ENCODE data around the gene ZBTB7B. TPM values are rescaled to one million over a fixed set of nuclear protein-coding genes. Genes with fewer than 3 reads are reported as not detected.

ZBTB7B gene
- total and polyA plus RNA-seq, 9 of the 15 experiments (the other 6 are each of a cell fraction or from before 2014, with no cell fraction given) = 0.04 to 46.5 (median 15.2) TPM

- TF ChIP-seq HNRNPLL (IDR thresholded peaks at IDR 0.05; ENCODE audit: low read depth, low read length, poor library complexity, severe bottlenecking) (no peak), CHD2 (IDR thresholded peaks at IDR 0.05; ENCODE audit: low read depth, low read length) (peak; percentile 71), TRIM24 (IDR thresholded peaks at IDR 0.05) (peak; percentile 36 to 75; a peak in 3 of 4 replicates), ZBTB9 (CRISPR knock-in tag; IDR thresholded peaks at IDR 0.05) (peak; percentile 50; the same call in 1 of the 2 replicates), GMEB1 (CRISPR knock-in tag; IDR thresholded peaks at IDR 0.05) (0 out of 2 replicates have a peak, but pooled peaks have one; percentile 10), RBM25 (IDR thresholded peaks at IDR 0.05; ENCODE audit: low read depth, low read length, severe bottlenecking) (no peak), ZNF3 (CRISPR knock-in tag; IDR thresholded peaks at IDR 0.05) (no peak), CBFB (CRISPR knock-in tag; IDR thresholded peaks at IDR 0.05) (no peak), SNRNP70 (optimal IDR thresholded peaks at IDR 0.05; ENCODE audit: low read depth, low read length) (no peak), POLR2A (conservative IDR thresholded peaks at IDR 0.05) (0 out of 2 replicates have a peak, but pooled peaks have one; percentile 56), JUN (IDR thresholded peaks at IDR 0.05; ENCODE audit: borderline replicate concordance, low read depth, low read length) (peak; percentile 11; the same call in 1 of the 2 replicates), JUN (CRISPR knock-in tag; IDR thresholded peaks at IDR 0.05; ENCODE audit: borderline replicate concordance) (no peak), FOXP1 (CRISPR knock-in tag; IDR thresholded peaks at IDR 0.05) (no peak; the same call in 1 of the 2 replicates), HEY1 (CRISPR knock-in tag; IDR thresholded peaks at IDR 0.05; ENCODE audit: borderline replicate concordance) (no peak), PTBP1 (IDR thresholded peaks at IDR 0.05; ENCODE audit: low read depth, low read length) (no peak), MTA2 (IDR thresholded peaks at IDR 0.05; ENCODE audit: low read depth) (peak; percentile 52), SIN3A (IDR thresholded peaks at IDR 0.05; ENCODE audit: borderline replicate concordance in 2 of 2, control insufficient read depth in 1 of 2, low read depth in 2 of 2, low read length in 2 of 2) (peak in 1 of 2 experiments; percentile 15; a peak in 1 of 4 replicates), ZKSCAN3 (CRISPR knock-in tag; IDR thresholded peaks at IDR 0.05) (no peak), HCFC1 (IDR thresholded peaks at IDR 0.05; ENCODE audit: low read depth, low read length) (peak; percentile 29; the same call in 1 of the 2 replicates), THRB (CRISPR knock-in tag; conservative IDR thresholded peaks at IDR 0.05) (peak; percentile 97), SMC3 (conservative IDR thresholded peaks at IDR 0.05; ENCODE audit: insufficient read depth, low read depth, low read length) (no peak), ETV6 (IDR thresholded peaks at IDR 0.05; ENCODE audit: borderline replicate concordance in 1 of 2, low read depth in 2 of 2, low read length in 1 of 2) (no peak), ETV6 (CRISPR knock-in tag; IDR thresholded peaks at IDR 0.05; ENCODE audit: borderline replicate concordance) (no peak), DNMT1 (IDR thresholded peaks at IDR 0.05) (no peak)
Measured at GRCh38 chr1:155001675-155002463, 733 bp upstream of the ZBTB7B start (continued).

Data from K562 (cell line).